Kidney epithelial cell (primary cell): Measurements from ENCODE around the gene ZNF107. TPM values are rescaled to one million over a fixed set of nuclear protein-coding genes. Genes with fewer than 3 reads are reported as not detected.

Experiments
- DNase-seq: peaks from one replicate; pipeline ENCODE4 v3.0.0-alpha.2; 2010; ENCODE audit warnings: low read depth
- H3K27me3 ChIP-seq: 2 replicates; pipeline ENCODE4 v1.6.0; 2011; ENCODE audit warnings: low read length; ENCODE audit not compliant: control insufficient read depth, insufficient read depth
- H3K36me3 ChIP-seq: 2 replicates; pipeline ENCODE4 v1.5.1; 2011; ENCODE audit warnings: low read length; ENCODE audit not compliant: control insufficient read depth, insufficient read depth
- H3K4me3 ChIP-seq: 2 replicates; pipeline ENCODE4 v1.5.1; 2011; ENCODE audit warnings: low read depth, mild to moderate bottlenecking, control low read depth, low read length
- total RNA-seq: library from RNA; depleted of rRNA; stranded (reverse); fragments of >200 nt; gene quantifications from 2 replicates; pipeline ENCODE4 v1.2.3, GENCODE V29; 2015
- TF ChIP-seq, protein P1 (sequence below): IDR thresholded peaks from 2 replicates; pipeline ENCODE4 v1.5.1; 2011; ENCODE audit warnings: mild to moderate bottlenecking, moderate library complexity, low read length, control low read depth, inconsistent platforms; ENCODE audit not compliant: insufficient read depth, poor library complexity, severe bottlenecking

ZNF107 gene
- total RNA-seq = 4.2 and 5.0 TPM in 2 replicates

DNA sequence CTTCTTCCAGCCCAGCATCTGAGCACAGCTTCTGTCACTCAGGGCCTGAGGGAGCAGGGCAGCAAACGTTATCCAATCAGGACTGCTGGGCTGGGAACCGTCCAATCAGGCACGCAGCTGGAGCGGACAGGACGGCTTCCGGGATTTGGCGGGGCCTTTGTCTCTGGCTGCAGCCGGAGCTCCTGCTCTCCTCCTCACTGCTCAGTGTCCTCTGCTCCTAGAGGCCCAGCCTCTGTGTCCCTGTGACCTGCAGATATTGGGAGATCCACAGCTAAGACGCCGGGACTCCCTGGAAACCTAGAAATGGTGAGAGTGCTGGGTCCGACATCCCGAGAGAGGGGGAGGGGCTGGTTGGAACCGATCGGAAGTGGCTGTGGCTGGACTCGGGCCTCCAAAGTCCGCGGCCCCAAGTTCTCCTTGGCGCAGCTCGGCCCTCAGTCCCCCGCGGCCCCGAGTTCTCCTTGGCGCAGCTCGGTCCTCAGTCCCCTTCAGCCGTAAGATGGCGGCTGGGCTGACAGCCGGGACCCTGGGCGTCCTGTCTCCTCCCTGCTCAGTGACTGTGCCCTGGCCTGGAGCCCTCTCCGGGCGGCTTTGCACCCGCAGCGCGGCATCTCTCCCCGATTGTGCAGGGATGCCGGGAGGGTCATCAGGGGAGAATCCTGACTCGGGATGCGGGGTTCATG is at the start of gene ZNF107:
ZNF107 (plus strand) TSS at position 154 of the 683 bp plus-strand sequence; CDS start at position 304, 150 bp downstream.
- Histone ChIP-seq H3K4me3 (peak within 1 kb of the TSS; percentile 94), H3K36me3 (no peaks in the 10 kb centered on the region), H3K27me3 (no peaks in the 10 kb centered on the region)
- peak; percentile 83 for DNase-seq
- TF ChIP-seq, protein P1, sequence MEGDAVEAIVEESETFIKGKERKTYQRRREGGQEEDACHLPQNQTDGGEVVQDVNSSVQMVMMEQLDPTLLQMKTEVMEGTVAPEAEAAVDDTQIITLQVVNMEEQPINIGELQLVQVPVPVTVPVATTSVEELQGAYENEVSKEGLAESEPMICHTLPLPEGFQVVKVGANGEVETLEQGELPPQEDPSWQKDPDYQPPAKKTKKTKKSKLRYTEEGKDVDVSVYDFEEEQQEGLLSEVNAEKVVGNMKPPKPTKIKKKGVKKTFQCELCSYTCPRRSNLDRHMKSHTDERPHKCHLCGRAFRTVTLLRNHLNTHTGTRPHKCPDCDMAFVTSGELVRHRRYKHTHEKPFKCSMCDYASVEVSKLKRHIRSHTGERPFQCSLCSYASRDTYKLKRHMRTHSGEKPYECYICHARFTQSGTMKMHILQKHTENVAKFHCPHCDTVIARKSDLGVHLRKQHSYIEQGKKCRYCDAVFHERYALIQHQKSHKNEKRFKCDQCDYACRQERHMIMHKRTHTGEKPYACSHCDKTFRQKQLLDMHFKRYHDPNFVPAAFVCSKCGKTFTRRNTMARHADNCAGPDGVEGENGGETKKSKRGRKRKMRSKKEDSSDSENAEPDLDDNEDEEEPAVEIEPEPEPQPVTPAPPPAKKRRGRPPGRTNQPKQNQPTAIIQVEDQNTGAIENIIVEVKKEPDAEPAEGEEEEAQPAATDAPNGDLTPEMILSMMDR = no peak

DNA sequence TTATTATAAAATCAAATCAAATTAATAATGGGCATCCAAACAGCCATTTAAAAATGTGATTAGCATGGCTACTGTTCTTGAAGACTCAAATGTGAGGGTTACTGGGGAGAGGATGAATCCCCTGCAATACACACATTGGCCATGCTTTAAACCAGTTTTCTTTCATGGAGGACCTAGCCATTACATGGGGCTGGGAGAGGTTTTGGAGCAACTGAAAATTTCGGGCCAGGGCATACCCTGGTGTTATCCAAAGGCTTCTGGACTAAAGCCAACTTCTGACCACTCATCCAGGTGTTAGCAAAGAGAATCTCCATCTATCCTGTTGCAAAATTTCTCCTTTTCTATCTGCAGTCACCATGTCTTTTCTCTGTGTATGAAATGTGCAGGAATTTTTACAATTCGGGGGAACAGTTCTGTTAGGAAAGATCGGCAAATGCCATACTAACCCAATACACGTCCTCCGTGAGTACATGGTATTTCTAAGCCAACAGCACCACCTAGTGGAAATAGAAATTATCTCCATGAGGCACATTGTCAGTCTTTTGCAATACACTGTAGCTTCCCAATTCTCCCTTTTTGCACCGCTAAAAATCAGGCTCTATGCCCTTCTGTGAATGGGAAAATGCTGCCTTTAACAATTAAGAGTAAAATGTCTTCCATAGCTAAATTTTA is 47.0 kb upstream of the ZNF107 start:
- DNase-seq = no peak
- no peaks in the 10 kb centered on the region for H3K36me3 ChIP-seq
- no peaks in the 10 kb centered on the region for H3K27me3 ChIP-seq
- no peak overlapping the region for H3K4me3 ChIP-seq
- TF ChIP-seq, protein P1 = peak; percentile 22

DNA sequence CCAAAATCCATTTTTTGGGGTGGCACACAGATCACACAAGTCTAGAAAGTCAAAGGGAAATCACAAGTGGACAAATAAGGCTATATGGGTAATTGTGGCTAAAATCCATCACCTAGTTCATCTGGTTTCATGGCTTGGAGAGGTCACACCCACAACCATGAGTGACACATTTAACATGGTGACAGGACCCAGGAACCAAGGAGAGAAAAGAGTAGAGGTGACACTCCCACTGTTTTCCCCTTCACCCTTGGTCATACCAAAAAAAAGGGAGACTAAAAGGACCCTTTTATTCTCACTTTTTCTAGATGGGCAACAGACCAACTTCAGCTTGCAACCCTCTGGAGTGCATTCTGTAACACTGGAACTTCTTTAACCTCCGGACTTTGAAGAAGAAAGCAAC is 46.2 kb upstream of the ZNF107 start:
- DNase-seq = no peak
- no peaks in the 10 kb centered on the region for H3K27me3 ChIP-seq
- no peaks in the 10 kb centered on the region for H3K36me3 ChIP-seq
- TF ChIP-seq, protein P1 = no peak
- no peak overlapping the region for H3K4me3 ChIP-seq

DNA sequence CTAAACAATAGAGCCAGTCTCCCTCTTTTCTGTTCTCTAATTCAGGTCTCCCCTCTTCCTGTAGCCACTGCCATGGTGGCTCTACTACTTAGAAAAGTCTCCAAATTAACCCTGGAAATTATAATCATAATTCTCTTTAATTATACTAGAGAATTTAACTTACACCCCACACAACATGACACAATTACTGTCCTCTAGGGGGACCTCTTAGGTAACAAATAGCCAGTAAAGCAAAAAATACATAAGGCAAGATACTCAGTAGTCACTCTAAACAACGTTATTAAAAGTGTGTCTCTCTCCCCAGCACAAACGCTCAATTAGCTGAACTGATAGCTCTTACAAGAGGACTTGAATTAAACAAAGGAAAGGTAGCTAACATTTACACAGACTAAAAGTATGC is 44.3 kb upstream of the ZNF107 start:
- TF ChIP-seq, protein P1 = no peak

DNA sequence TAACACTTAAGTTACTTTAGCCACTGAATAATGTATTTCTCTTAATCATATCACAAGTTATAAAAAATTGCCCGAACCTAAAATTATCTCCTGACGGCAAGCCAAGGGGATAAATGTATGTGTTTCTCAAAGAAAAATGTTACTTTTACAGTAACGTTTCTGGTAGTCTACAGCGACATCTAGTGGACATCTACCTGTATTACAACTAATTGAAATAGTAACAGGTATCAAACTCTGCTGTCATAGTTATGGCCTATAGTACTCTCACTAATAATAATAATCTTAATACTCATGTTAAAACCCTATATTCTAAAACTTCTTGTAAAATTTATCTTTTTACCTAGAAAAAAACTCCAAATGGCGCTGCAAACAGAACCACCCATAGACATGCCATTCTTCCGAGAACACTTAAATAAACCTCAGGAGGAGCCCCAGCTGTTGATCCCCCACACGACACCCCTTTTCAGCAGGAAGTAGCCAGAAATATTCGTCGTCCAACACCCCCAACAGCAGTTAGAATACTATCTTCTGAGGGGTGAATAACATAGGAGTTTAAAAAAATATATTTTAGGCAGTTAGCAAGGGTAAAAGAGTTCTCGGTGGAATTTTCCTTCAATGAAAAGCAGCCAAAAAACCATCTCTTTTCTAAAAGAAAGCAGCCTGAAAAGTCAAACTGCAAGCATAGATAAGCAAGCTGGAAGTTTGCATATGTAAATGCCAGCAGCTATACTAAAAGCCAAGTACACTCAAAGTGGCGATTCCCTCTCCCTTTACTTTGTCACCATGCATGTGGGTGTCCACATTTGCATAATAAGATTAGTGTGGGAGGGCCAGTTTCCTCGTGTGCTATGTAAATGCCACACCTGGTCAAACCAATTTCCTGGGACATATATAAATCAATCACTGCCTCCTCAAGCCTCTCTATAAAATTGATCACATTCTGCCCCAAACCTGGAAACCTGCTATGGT is 40.5 kb upstream of the ZNF107 start:
- H3K36me3 ChIP-seq = no peaks in the 10 kb centered on the region
- H3K4me3 ChIP-seq = no peak overlapping the region
- DNase-seq = no peak

More for the DNA sequence above, 44.3 kb upstream of the ZNF107 start:
- no peaks in the 10 kb centered on the region for H3K27me3 ChIP-seq
- H3K4me3 ChIP-seq = no peak overlapping the region
- DNase-seq = no peak
- H3K36me3 ChIP-seq = no peaks in the 10 kb centered on the region

More for the DNA sequence above, 40.5 kb upstream of the ZNF107 start:
- H3K27me3 ChIP-seq = no peaks in the 10 kb centered on the region
- TF ChIP-seq, protein P1 = peak; percentile 23
